ENCODE results near the gene SLC26A6.

Gene SLC26A6

GRCh38 chr3:48661501-48662144 lies 26.4 kb upstream of the SLC26A6 start:
- DNase-seq, result no peak

GRCh38 chr3:48660800-48661400 lies 25.6 kb upstream of the SLC26A6 start:
- DNase-seq, result no peak

GRCh38 chr3:48656841-48657281 lies 21.6 kb upstream of the SLC26A6 start:
- no peak for DNase-seq

- no peak for DNase-seq
These were observed 21.0 kb upstream of the SLC26A6 start for GRCh38 chr3:48656061-48656840.

GRCh38 chr3:48655606-48656005 lies 20.3 kb upstream of the SLC26A6 start:
- DNase-seq, result no peak

- no peak for DNase-seq
These were observed 19.8 kb upstream of the SLC26A6 start for GRCh38 chr3:48655063-48655462.

GRCh38 chr3:48652923-48653715 lies 17.9 kb upstream of the SLC26A6 start:
- no peak for DNase-seq

- DNase-seq, result no peak
These were observed 16.5 kb upstream of the SLC26A6 start for GRCh38 chr3:48651771-48652170.

GRCh38 chr3:48650723-48651122 lies 15.5 kb upstream of the SLC26A6 start:
- no peak for DNase-seq

GRCh38 chr3:48648188-48648850 lies 13.1 kb upstream of the SLC26A6 start:
- no peak for DNase-seq

- DNase-seq, result no peak
These were observed 12.5 kb upstream of the SLC26A6 start for GRCh38 chr3:48647714-48648113.

- DNase-seq, result no peak
These were observed 9.9 kb upstream of the SLC26A6 start for GRCh38 chr3:48644898-48645760.

GRCh38 chr3:48642605-48643004 lies 7.3 kb upstream of the SLC26A6 start:
- no peak for DNase-seq

- DNase-seq, result no peak
These were observed 6.1 kb upstream of the SLC26A6 start for GRCh38 chr3:48641396-48641795.

GRCh38 chr3:48639944-48640606 lies 4.8 kb upstream of the SLC26A6 start:
- DNase-seq, result no peak

GRCh38 chr3:48637305-48637704 lies 2.0 kb upstream of the SLC26A6 start:
- DNase-seq, result no peak

GRCh38 chr3:48636149-48636655 lies 941 bp upstream of the SLC26A6 start:
- DNase-seq, result no peak

GRCh38 chr3:48634661-48635221 lies 520 bp downstream of the SLC26A6 start:
- peak in 1 of 2 experiments; percentile 30 for DNase-seq

- no peak for DNase-seq
These were observed 1.5 kb downstream of the SLC26A6 start for GRCh38 chr3:48633743-48634142.

GRCh38 chr3:48633256-48633655 lies 2.0 kb downstream of the SLC26A6 start:
- no peak for DNase-seq
